ENCODE data around the gene CLP1.

GRCh38 chr11:57638005-57638781 is 19.4 kb upstream of the CLP1 start:
- TF ChIP-seq POLR2A (IDR thresholded peaks at IDR 0.05; ENCODE audit: low read length), result no peak
- TF ChIP-seq GATA1 (IDR thresholded peaks at IDR 0.05; ENCODE audit: low read depth, low read length), result no peak
